ENCODE results near the gene ERP27.

DNA sequence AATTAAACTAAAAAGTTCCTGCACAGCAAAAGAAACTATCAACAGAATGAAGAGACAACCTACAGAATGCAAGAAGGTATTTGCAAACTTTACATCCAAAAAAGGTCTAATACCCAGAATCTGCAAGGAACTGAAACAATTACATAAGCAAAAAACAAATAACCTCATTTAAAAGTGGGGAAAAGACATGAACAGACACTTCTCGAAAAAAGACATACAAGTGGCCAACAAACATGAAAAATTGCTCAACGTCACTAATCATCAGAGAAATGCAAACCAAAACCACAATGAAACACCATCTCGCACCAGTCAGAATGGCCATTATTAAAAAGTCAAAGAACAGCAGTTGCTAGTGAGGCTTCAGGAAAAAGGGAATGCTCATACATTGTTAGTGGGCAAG lies 49.7 kb upstream of the ERP27 start:
- TF ChIP-seq E2F1 (CRISPR knock-in tag; IDR thresholded peaks at IDR 0.05): no peak
- no peak for TF ChIP-seq CREB1 (CRISPR knock-in tag; IDR thresholded peaks at IDR 0.05)
- TF ChIP-seq STAT6 (CRISPR knock-in tag; conservative IDR thresholded peaks at IDR 0.05; ENCODE audit: low read depth): no peak
- TF ChIP-seq TEAD1 (CRISPR knock-in tag; IDR thresholded peaks at IDR 0.05): no peak
- TF ChIP-seq, protein P1, sequence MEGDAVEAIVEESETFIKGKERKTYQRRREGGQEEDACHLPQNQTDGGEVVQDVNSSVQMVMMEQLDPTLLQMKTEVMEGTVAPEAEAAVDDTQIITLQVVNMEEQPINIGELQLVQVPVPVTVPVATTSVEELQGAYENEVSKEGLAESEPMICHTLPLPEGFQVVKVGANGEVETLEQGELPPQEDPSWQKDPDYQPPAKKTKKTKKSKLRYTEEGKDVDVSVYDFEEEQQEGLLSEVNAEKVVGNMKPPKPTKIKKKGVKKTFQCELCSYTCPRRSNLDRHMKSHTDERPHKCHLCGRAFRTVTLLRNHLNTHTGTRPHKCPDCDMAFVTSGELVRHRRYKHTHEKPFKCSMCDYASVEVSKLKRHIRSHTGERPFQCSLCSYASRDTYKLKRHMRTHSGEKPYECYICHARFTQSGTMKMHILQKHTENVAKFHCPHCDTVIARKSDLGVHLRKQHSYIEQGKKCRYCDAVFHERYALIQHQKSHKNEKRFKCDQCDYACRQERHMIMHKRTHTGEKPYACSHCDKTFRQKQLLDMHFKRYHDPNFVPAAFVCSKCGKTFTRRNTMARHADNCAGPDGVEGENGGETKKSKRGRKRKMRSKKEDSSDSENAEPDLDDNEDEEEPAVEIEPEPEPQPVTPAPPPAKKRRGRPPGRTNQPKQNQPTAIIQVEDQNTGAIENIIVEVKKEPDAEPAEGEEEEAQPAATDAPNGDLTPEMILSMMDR (IDR thresholded peaks at IDR 0.05): no peak
- TF ChIP-seq ZNF317 (CRISPR knock-in tag; IDR thresholded peaks at IDR 0.05; ENCODE audit: borderline replicate concordance, low read depth): no peak

Measured in WTC11 (cell line).